GM18526 (cell line): ENCODE data around the gene PDK4.

ENCODE experiments used
- POLR2A ChIP-seq: IDR thresholded peaks from 3 replicates; pipeline ENCODE4 v1.6.1; 2011; ENCODE audit not compliant: insufficient read length; ENCODE audit errors: extremely low read depth

PDK4 gene

DNA sequence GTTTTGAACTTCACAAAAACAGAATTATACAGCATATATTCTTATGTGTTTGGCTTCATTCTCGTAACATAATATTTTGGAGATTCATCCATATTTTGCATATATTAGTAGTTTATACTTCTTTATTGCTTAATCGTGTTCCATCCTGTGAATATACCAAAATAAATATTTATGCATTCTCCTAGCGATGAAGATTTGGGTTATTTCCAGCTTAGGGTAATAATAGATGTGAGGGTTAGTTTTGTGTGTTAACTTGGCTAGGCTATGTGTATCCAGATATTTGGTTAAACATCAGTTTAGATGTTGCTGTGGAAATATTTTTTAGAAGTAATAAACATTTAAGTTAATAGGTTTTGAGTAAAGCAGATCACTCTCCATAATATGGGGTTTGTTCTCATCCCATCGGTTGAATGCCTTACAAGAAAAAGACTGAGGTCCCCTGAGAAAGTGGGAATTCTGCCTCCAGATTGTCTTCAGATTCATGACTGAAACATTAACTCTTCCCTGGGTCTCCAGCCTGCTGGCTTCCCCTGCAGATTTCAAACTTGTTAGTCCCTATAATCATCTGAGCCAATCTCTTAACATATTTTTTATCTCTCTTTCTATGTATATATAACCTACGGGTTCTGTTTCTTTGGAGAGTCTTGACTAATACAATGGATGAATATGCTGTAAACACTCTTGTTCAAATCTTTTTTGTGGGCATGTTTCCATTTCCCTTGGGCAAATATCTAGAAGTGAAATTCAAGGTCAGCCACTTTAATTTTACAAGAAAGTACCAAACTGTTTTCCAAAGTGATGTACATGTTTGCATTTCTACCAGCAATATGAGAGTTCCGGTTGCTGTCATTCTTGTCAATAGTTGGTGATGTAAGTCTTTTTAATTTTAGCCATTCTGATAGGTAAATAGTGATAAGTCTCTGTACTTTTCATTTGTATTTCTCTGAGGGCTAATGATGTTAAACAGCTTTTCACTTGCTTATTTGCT lies 48.7 kb downstream of the PDK4 start:
- TF ChIP-seq POLR2A: no peak

DNA sequence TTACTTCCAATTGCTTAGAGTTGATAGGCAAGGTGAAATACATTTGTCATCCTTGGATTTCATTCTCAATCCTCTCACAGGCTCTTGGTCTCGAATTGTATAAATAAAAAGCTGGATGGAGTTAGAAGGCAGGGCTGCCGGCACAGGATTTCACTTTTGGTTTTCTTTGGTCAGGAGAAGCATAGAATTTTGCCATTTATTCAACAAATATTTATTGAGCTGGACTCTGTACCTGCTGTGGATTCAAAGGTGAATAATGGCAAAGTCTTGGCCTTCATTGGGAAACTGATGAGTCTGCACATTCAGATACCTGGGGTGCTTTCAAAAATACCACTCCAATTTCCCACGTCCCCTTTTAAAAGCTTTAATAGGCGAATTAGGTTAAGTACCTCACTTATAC lies 49.7 kb downstream of the PDK4 start:
- no peak for TF ChIP-seq POLR2A

DNA sequence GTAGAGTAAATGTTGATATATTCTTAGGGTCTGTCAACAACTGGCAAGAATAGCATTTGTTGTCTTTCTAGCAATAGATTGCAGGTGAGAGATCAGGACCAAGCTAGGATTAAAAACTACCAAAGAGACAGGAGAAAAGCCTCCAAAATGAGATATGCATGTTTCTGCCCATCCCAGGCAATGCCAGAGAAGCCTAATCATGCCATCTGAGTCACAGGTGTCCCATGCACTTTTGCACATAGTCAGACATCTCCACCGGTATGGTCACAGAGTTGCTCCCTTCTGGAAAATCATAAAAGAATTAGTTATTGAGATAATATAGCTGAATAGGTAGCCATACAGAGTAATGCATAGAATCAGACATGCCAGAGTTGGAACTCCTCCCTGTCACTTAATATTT lies 50.6 kb downstream of the PDK4 start:
- TF ChIP-seq POLR2A: no peak

DNA sequence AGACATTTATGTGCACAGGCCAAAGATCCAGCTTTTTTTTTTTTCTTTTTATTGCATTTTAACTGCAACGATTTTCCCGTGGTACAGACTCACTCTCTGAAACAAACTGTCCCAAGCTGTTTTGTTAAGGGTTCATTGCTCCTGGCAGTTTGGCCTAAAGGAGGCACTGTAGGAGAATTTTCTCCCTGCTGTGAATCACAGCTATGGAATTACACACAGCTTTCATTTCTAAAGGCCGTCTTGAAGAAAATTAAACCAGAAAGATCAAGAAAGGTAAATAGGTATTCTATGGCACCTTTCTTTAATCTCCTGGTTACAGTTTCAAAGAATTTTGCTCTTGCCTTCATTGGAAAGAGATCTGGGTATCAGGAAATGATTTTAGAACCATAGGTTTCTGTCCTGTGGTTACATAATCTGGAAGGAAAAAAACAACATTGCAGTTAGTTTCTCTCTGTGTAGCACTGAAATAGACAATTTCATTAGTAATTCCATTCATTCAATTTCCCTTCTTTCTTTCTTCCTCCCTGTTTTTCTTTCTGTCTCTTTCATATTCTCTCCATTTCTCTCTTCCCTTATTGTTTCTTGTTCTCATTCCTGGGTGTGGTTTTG lies 51.2 kb downstream of the PDK4 start:
- TF ChIP-seq POLR2A: no peak

DNA sequence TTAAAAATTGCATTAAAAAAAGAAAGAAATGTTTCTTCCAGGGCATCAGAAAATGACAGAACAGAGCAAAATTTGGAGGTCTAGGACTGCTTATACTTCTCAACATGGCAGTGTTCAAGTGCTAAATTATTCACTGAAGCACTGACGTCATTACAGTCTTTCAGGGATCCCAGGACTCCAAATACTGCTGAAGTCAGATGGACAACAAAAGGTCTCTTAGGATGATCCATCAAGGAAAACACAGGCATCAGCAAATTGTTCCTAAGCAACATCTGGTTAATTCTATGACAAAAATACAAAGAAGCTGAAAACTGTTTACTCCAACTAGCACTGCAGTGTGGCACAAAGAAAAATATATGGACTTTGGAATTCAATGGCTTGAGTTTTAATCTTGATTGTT lies 52.1 kb downstream of the PDK4 start:
- no peak for TF ChIP-seq POLR2A

DNA sequence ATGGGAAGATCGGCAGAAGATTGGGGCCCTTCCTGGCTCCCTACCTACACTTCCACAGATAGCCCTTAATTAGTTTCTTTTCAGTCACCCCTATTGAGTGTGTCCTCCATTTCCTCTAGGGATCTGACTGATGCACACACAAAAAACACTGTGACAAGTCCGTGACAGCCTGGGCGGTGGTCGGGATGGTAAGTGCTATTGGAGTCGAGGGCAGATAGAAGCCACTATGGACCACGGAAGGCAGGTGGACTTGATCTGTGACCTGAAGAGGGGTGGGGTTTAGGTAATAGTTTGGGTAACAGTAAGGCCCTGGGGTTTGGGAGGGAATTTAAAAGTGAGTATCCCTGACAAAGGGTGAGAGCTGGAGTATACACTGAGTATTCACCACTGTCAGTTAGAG lies 53.0 kb downstream of the PDK4 start:
- no peak for TF ChIP-seq POLR2A

DNA sequence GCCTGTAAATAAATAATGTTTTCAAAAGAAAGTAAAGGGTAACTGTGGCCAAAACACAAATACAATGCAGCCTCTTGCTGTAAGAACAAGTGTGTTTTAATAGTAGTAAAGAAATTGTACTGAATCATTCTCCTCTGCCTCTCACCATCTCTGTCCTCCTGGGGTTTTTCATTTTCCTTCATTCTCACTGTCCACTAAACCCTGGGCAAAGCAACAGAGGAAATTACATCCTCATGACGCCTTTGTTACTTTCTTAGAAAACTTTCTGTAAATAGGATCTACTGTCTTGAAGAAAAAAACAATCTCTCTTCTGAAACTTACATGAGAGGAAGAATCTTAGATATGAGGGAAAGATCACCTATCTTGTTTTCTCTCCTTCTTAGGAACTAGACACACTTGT lies 56.0 kb downstream of the PDK4 start:
- TF ChIP-seq POLR2A: no peak

DNA sequence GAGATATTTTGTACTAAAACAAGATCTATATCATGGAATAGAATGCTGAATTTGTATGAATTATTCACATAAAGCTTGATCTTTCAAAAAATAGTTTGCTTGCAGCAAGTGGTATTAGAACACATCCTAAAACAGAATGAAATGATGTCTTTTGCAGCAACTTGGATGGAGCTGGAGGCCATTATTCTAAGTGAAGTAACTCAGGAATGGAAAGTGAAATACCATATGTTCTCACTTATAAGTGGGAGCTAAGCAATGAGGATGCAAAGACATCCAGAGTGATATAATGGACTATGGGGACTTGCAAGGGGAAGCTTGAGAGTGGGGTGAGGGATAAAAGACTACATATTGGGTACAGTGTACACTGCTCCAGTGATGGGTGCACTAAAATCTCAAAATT lies 56.9 kb downstream of the PDK4 start:
- no peak for TF ChIP-seq POLR2A

DNA sequence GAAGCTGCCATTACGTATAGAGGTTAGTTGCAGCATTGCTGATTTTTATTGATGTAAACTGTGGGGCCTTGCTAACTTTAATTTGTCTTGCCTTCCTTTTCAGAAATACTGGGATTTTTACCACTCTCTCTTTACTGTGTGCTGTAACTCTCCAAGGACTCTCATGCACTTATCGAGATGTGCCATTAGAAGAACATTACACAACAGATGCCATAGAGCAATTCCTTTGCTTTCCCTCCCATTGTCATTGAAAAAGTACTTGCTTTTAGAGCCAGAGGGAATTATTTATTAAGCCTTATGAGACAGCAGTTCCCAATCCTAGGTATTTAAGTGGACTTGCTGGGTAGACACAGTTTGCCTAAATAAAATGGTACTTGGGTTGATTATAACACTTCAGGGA lies 58.8 kb downstream of the PDK4 start:
- no peak for TF ChIP-seq POLR2A

DNA sequence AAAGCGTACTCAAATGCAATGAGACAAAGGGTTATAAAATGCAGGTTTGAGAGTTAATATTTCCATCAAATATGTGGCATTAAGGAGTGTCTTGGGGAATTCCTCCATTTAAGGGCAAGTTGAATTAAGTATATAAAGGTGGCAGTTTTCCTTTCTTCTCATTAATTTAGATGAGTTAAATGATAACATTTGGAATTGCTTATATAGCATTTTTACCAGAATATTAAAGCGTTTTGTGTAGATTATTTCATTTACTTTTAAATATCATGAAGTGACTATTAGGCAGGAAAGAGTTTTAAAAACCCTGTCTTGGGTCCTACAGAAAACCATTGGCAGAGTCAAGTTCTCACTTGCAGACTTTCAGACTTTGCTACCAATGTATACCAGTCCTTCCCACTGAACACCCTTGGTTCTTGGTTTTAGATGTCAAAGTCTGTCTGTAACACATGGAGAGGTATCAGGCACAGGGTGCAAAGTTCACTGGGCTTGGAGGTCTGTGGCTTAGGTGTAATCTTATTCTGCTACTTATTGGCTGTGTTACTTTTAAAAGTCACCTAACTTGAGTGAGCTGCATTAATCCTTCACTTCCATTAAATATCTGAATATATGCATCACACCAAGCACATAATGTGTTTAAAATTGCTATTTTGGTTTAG lies 59.5 kb downstream of the PDK4 start:
- TF ChIP-seq POLR2A: no peak

DNA sequence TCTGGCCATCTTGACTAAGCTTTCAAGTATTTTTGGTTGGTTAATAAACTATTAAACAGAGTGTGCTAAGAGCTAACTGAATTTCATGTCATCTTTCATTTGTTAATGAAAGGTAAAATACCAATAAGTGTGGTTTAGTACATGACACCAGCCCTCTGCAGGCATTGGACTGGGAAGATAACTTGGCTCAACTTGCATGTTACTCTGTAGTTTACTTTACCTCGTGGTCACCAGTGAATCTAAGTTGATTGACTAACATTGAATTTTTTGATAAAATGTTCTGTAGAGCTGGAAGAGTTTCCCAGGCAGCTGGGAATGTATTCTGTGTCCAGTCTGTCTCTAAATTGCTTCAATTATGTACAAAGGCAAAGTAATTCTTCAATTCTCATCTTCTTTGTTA lies 60.7 kb downstream of the PDK4 start:
- no peak for TF ChIP-seq POLR2A

DNA sequence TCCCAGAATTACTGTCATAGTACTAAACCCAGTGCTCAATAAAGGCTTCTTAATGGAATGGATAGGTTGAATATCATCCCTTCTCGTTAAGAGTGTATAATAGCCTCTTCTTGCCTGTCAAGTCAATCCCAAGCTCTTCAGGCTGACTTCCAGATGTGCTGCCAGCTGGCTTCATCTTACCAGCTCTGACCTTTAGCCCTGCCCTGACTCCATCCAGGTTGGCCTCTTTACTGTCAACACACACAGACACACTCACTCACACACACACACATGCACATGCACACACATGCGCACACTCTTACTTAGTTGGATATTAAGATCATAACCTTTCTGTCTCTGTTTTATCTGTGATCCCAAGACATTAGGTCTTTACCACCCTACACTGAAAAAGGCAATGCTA lies 61.5 kb downstream of the PDK4 start:
- no peak for TF ChIP-seq POLR2A
